HG03469 (cell line): ENCODE data around the gene ROPN1.
"Not testable (repeated sequence)": the region's sequence is repeated elsewhere in the genome, so short reads cannot be mapped to it uniquely, and the experiment has no call there.

Source experiments
- ATAC-seq: cut with Tn5 transposase; IDR thresholded peaks from one replicate; pipeline ENCODE4 v1.9.1; 2021; ENCODE audit warnings: mild to moderate bottlenecking, moderate library complexity, moderate number of reproducible peaks; ENCODE audit not compliant: unreplicated experiment

The ROPN1 gene

DNA sequence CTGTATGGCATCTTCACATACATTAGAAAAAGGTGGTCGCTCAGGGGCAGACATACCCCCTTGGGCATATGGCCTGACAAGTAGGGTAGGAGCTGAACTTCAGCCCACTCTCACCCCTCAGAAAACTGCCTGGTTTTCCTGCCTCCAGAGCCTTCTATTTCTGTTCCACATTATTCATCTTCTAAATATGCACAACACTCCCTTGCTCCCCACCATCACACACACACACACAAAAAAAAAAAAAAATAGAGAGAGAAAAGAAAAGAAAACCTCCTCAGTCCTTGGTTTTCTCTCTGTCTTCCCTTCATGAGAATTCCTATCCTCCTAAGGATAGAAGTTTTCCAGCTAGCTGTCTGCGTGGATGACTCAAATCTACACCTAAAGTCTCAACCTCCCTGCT is 5.6 kb upstream of the ROPN1 start:
- no peak for ATAC-seq

DNA sequence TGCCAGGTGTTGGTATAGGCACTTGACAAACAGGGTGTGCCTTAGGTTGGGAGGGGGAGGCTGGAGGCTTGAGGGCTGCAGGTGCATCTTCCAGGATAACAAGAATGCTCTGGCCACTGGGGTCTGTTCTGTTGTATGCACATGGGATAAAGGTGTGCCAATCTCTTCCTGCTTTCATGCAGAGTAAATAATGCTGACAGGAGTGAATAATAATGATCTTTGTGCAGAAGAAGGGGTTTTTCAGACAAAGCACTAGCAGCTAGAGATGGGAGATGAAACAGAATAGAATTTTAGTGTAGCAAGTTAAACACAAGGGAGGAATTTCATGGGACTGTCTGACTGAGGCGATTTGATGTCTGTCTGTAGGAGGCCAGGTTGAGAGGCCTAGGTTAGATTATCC is 1.9 kb upstream of the ROPN1 start:
- no peak for ATAC-seq

DNA sequence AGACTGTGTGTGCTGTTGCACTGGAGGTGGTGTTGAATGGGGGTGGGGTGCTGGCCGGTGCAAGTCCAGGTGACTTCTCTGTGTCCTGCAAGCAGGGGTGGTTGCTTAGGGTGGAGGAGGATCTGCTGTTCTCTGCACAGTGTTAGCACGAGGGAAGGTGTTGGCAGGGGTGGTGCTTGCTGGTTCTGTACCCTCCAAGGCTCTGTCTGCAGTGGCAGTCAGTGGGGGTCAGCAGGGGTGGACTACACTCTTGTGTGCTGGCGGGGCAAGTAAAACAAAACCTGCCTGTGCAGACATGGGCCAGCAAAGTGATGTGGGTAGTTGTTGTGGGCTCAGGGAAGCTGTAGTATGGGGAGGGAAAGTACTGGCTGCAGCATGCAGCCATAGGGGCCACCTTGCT is 5.5 kb downstream of the ROPN1 start:
- no peak for ATAC-seq

DNA sequence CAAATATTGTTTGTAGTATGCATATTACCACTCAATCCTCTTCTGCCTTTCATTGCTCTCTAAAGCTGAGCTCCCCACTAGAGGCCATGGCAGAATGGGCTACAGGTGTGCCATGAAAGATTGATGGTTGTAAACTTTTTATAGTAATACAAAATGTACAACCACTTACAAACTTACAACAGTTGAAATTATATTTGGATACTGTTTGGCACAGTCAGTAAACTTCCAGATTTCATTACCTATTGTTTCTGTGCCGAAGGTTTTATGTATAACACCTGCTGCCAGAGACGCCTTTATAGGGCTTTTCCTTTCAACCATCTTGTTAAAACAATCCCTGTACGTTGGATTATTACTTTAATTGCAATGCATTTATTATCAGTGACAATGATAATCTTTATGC is 7.0 kb downstream of the ROPN1 start:
- ATAC-seq, result no peak

DNA sequence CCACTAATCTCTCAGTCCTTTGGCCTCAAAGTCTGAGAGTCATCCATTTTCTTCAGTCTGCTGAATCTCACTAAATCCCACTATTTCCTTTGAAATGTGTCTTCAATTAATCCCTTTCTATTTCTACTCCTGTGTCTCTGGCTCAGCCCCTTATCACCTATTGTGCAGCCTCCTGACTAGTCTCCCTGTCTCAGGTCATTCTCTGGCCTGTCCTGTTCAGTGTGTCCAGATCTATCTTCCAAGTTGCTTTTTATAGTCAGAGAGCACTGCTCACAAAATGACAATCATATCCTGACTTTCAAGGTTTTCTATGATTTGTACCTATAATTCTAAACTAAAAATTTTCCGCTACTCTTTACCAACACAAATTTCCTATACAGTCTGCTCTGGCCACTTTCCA is 7.6 kb downstream of the ROPN1 start:
- no peak for ATAC-seq

DNA sequence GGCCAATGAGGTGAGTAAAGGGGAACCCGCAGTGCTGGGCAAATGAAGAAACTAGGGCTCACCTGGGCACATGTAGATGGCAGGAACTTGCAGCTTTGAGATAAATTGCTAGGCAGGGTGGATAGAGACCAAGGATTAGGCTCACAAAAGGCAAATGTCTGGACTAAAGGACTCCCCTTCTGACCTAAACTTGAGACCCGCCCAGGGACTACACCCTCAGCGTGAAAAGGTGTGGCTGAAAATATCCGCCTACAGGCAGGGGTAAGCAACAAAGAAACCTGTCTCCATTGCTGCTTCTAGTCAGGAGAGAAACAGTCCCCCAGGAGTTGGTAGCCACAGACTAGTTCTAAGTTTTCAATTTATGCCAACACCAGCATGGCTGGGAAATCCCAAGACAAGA is 10.6 kb downstream of the ROPN1 start:
- not testable (repeated sequence) for ATAC-seq

DNA sequence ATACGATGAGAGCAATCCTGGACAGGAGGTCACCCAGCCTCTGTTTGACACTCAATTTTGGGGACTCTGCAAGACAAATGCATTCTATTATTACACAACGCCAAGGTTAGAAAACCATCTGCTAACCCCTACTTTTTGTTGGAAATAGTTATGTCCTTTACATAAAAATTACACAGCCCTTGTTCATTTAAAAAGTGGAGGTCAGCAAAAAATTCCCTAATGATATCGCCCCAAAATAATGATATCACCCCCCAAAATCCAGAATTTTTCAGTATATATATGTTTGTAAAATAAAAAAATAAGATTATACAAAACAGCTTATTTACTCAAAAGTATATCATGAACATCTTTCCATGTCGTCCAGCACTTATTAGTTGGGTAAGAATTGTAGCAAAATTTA is 11.4 kb downstream of the ROPN1 start:
- ATAC-seq, result no peak

DNA sequence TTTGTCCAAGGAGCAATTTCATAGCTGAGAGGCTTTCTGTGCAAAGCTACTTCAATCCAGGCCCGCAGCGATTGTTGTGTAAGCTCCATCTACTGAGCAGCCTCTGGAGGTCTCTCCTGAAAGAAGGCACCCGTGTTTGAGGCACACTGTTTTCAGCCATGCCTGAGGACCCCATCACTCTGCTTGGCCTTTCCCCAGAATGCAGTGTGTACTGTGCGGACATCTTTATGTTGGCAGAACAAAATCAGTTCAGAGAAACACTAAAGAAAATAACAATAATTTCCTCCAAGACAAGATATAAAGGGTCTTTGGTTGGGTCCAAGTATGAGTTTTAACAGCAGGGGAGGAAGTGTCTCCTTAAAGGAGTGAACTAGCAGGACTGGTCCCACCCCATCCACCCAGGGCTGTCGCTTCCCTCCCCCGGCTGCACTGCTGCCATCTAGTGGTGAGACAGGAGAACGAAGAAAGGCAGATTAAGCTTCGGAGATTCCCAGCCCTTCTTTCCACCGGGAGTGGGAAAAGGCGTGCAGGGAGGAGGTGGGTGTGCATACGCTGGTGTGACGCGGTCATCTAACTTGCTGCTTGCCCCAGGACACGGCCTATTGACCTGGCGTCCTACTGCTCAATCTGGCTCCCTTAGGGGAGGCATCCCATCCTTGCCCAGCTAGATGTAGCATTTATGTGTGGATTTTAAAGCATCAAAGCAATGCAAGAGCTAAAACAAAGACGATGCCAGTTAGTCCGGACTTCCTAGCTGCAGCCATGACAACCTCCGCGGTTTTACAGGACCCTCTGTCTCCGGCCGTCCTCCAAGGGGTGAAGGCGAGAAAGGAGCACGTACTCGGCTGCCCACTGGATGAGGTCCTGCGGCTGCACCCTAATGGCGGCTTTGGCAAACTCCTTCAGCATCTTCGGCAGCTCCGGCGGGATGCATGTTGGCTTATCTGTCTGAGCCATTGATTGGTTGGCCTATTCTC is 12.1 kb downstream of the ROPN1 start:
- ATAC-seq, result not testable (repeated sequence)

DNA sequence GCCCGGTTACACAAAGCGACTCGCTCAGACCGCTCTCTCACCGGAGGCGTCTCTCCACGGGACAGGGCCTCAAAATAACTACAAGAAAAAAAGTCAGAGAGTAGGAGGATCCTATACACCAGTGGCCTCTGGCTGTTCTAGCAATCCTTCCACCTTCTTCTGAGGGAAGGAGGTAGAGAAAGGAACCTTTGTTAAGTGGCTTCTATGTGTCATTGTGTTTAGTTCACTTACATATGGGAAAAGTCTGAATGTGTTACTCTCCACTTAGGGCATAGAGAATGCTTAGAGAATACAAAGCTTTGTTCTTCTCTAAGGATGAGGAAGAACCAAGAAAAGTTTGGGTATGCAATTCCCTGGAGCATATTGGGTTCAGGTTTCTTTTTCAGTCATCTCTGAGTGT is 15.0 kb downstream of the ROPN1 start:
- ATAC-seq, result not testable (repeated sequence)

DNA sequence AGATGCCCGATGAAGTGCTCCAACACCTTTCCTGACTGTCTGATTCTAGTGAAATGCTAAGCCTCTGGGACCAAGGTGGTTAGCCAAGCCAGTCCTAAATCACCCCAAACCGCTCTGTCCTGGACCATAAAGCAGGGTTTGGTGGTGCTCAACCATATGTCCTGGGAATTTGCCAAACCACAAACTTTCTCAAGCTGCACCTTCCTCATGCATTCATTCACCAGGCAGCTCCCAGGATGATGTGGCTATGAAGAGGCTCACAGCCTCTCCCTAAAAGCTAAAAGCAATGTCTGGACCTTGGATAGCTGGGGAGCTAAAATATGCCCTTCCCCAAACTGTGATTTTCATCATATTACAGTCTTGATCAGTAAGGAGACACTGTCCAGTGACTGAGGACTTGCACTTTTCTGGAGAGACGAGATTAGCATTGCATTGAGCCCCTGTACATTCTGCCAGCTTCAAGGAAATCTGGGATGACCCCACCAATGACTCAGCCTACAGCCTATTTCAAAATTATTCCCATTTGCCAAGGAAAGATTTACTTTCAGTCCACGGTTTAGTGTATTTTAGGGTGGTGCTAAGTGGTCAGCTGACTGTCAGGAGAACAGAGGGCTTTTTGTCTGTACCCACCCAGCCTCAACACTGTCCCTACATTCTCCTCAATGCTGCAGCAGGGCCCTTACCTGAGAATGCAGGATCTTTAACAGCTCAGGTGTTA is 15.6 kb downstream of the ROPN1 start:
- not testable (repeated sequence) for ATAC-seq

DNA sequence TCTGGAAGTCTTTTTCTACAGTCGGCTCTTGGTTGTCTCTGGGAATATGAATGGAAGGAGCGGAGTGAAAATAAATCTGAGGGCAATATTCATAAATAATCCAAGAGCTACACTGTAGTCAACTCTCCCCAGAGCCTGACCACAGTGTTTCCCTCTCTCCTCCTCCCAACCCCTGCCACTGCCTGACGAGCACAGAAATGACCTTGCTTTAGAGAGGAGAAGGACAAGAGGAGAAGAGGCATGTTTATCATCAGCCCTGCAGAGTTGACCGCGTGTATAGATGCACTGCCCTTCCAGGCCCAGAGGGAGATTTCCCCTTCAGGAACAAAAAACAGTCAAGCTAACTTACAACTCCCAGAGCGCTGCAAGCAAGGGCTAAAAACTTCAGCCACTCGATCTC is 16.9 kb downstream of the ROPN1 start:
- ATAC-seq, result not testable (repeated sequence)

DNA sequence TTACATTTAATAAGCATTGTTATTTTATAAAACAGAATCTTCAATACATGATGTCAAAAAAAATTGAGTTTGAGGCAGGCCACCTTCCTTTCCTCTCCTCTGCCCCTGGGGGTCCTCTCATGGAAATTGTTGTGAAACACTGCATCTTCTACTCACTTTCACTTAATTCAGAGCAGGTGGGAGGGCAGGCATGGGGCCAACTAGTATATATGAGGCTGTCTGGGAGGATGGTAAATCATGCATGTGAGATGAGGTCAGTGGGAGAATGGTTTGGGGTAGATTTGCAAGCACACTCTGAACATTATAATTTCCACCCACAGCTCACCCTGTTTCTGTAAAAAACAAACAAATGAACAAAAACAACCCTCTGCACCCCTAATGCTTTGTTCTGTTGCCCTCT is 20.5 kb downstream of the ROPN1 start:
- no peak for ATAC-seq

DNA sequence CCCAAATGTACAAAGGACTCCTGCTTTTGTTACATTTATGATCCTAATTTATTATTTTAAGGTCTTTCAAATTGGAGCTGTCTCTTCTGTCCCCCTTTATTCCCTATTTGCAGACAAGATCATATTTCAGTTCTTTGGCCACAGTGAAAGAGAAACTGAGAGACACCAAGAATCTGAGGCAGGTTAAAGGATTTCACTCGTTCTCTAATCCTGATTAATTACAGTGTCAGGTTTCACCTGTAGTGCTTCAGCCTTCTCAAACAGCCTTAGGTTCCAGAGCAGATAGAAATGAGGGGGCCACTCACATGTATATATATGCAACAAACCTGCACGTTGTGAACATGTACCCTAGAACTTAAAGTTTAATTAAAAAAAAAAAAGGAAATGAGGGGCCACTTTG is 24.7 kb downstream of the ROPN1 start:
- ATAC-seq, result not testable (repeated sequence)

DNA sequence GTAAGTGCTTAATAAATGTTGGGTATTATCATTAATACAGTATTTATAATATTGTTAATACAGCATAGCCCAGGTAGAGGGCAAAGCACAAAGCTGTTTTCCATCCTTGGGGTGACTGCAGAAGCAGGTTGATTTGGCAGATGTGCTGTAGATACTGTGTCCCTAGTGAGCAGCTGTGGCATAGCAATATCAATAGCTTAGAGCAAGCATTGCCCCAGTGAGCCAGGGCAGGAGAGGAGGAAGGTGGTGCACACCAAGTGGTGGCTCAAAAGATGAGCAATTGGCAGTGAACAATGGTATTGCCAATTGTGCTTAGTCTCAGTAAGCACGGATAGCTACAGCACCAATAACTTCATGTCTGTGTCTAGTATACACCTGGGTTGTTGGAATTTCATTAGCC is 25.1 kb downstream of the ROPN1 start:
- ATAC-seq, result not testable (repeated sequence)

DNA sequence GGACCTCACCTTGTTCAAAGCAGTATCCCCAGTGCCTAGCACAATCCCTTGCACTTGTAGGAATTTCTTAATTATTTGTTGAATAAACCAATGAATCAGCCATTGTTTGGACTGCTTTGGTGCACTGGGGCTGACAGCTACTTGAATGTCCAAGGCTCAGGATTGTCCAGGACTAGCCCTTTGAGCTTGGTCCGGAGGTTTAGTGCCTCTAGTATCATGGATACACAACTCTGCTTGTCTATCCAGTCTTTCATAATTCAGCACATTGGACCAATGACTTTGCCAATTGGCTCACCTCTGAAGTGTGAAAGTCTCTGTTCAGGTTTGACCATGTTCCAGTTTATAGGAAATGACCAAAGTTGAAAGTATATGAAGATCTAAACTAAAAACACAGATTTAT is 27.1 kb downstream of the ROPN1 start:
- ATAC-seq, result not testable (repeated sequence)

DNA sequence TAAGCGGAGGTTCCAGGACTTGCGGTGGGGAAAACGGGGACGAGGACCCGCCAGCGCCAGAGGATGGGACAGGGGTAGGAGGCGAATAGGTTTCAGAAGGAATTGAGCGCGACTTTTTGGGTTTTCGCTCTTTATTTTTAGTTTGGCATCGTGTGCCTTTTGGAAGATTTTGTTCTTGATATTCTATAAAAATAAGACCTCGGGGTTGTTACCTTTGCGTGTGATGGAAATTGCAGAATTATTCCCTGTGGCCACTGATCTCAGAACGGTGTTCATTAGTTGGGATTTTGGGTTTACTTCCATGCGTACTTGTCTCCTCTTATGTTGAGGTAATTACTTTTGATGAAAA is 30.4 kb downstream of the ROPN1 start:
- no peak for ATAC-seq

DNA sequence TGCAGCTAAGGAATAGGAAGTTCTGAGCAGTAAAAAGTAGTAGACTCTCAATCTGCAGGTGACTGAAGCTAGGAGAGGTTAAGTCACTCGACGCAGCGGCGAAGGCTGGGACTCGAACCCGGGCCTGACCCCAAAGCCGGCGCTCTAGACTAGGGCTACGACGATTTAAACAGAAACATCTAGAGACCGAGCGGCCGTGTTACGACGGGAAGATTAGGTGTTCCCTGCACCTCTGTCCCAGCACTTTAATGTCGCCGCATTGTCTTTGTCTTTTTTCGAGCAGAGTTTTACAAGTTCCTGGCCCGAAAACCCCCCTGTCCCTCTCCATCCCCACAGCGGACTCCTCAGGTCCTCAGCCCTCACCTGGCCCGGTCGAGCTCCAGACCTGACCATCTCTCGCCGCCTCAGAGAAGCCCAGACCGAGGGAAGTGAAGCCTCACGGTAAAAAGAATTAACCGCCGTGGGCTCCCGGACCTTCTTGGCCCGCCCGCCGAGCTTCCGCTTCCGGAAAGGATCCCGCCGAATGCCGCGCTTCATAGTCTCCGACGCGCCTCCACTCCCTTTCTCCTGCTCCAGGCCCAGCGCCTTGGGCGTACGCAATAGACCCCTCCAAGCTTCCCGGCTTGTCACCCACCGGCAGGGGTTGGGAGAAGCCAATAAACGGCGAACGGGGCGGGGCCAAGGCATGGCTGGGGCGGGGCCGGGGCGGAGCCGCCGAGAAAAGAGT is 31.0 kb downstream of the ROPN1 start, which contains the start of gene CCDC14:
Gene CCDC14 (minus strand): TSS at position 449 of the 727 bp plus-strand sequence. CDS start 56 bp downstream, at position 393.
- ATAC-seq, result peak; percentile 49

DNA sequence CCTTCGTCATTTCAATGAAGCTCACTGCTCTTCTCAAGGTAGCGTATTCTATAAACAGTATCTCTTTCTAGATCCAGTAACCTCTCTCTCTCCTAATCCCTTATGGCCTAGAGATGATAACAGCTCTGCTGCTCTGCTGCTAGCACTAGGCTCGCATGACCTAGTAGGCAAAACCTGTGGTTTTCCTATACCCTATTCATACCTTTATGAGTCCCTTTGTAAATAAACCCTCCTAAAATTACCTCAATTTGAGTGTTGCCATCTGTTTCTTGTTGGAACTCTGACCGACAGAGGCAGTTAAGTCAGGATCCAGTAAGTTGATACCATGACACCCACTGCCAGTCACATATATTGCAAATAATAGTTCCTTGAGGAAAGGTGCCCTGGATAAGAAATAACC is 38.2 kb downstream of the ROPN1 start:
- peak; percentile 75 for ATAC-seq

DNA sequence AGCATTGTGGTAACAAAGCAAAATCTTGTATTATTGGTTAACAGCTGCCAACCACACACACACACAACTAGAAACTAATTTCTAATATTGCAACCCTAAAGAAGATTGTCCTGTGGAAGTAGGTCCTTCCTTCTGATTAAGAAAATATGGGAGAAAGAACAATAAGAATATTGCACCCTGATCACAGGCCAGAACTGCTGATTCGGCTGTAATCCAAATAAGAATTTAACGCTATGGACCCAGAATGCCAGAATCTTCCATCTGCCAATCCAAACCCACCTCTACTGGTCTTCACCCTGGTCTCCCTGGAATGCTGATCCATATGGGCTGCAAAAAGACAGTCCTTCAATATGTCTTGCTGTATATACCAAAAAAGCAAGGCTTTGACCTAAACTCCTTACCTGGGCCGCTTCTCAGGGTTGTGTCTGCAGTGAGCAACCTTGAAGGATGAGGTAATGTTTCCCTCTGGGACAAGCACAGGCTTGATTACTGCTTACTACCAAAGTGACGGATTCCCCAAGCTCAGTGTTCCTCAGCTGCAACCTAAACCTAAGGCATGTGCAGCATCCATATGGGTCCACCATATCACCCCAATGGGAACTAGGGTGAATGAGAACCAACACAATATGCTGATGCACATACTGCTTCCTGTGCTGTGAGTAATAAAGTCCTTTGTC is 38.9 kb downstream of the ROPN1 start:
- no peak for ATAC-seq

DNA sequence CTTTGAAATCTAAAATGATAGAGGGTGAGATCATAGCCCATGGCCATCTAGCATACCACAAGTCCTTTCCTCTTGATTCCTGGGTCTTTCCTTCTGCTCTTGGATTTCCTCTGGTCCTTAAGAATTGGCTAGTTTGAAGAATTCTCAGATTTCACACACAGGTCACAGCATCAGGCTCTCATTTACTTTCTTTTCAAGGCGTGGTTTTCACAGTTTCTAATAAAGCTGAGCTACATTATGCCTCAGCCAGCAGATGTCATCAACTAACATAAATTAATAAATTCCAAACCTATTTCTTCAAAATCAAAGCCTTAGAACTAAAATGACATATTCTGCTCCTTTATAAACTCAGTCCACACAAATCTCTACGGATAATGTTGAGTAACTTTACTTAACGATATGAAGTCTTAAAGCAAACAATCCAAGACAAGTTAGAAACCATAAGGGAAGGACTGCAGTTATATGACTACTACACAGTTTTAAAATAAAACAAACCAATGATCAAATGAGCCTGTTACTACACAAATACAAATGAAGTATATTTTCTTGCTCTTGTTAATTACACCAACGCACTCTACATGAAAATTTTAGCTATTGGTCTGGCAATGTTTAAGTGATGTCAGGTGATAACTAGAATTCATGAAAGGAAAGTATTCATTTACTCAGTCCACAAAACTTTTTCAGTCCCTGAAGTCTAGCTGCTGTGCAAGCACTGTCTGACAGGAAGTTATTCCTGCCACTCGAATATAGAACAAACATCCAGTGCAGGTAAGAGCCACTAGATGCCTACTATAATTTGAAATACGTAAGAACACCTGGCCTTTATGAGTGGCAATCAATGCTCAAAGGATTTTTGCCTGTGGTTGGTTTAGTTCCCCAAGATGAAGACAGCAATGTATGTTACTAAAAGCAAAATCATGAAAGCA is 40.1 kb downstream of the ROPN1 start:
- no peak for ATAC-seq
